K562 (cell line): ENCODE results near the gene GART. TPM values are rescaled to one million over a fixed set of nuclear protein-coding genes. Genes with fewer than 3 reads are reported as not detected.

Source experiments
- CCAR2 ChIP-seq: fragments of 200-400 bp; formaldehyde crosslinking; IDR thresholded peaks from 2 replicates; pipeline ENCODE4 v1.6.1; 2017; ENCODE audit warnings: mild to moderate bottlenecking, low read depth, low read length
- CCNT2 ChIP-seq: IDR thresholded peaks from 2 replicates; pipeline ENCODE4 v1.6.1; 2011; ENCODE audit warnings: borderline replicate concordance, low read depth, mild to moderate bottlenecking, moderate library complexity, mixed read lengths, low read length; ENCODE audit not compliant: insufficient read length; ENCODE audit errors: extremely low read depth
- FOXK1 ChIP-seq: sonication (generic); formaldehyde crosslinking; IDR thresholded peaks from 2 replicates; pipeline ENCODE4 v1.8.0; 2022; ENCODE audit warnings: missing genetic modification reagents, mild to moderate bottlenecking, borderline replicate concordance
- HEY1 ChIP-seq: fragments of 250-450 bp; sonication (Bioruptor Pico); IDR thresholded peaks from 2 replicates; pipeline ENCODE4 v1.5.0; 2020; ENCODE audit warnings: mild to moderate bottlenecking, moderate library complexity, borderline replicate concordance
- NR4A1 ChIP-seq, 2 experiments: fragments of 250-450 bp in 1 of 2; fragments of 450-650 bp in 1 of 2; sonication (Bioruptor Pico) in 1 of 2; IDR thresholded peaks; 2 replicates each; pipeline versions ENCODE4 v1.4.0 to v1.6.1; 2016 to 2020; ENCODE audit warnings: mild to moderate bottlenecking in 2 of 2, missing compliant biosample characterization in 1 of 2, missing genetic modification characterization in 1 of 2, moderate library complexity in 1 of 2
- PHB2 ChIP-seq: fragments of 450-650 bp; IDR thresholded peaks from 2 replicates; pipeline ENCODE4 v1.6.1; 2017; ENCODE audit warnings: low read depth
- PTRF ChIP-seq: fragments of 450-650 bp; IDR thresholded peaks from 2 replicates; pipeline ENCODE4 v1.6.1; 2016; ENCODE audit warnings: mild to moderate bottlenecking, missing genetic modification characterization, missing compliant biosample characterization
- PTTG1 ChIP-seq: fragments of 450-650 bp; IDR thresholded peaks from 2 replicates; pipeline ENCODE4 v1.6.1; 2016; ENCODE audit warnings: low read depth, mild to moderate bottlenecking, missing genetic modification characterization, missing compliant biosample characterization
- PYGO2 ChIP-seq: fragments of 450-650 bp; IDR thresholded peaks from 2 replicates; pipeline ENCODE4 v1.6.1; 2016; ENCODE audit warnings: mild to moderate bottlenecking, missing genetic modification characterization, moderate library complexity, missing compliant biosample characterization
- RAD51 ChIP-seq: fragments of 450-650 bp; IDR thresholded peaks from 2 replicates; pipeline ENCODE4 v1.7.1; 2016; ENCODE audit warnings: low read depth, mild to moderate bottlenecking, borderline replicate concordance
- SMARCA4 ChIP-seq: fragments of 450-650 bp; IDR thresholded peaks from 2 replicates; pipeline ENCODE4 v1.6.1; 2016
- TCFL5 ChIP-seq: fragments of 250-450 bp; sonication (Bioruptor Pico); conservative IDR thresholded peaks from 2 replicates; pipeline ENCODE4 v1.6.1; 2021; ENCODE audit warnings: mild to moderate bottlenecking, moderate library complexity, matching md5 sums
- TRIM24 ChIP-seq, 2 experiments: fragments of 450-650 bp; IDR thresholded peaks; 2 replicates each; pipeline ENCODE4 v1.6.1; 2016
- TSC22D4 ChIP-seq: fragments of 450-650 bp; IDR thresholded peaks from 2 replicates; pipeline ENCODE4 v1.6.1; 2016; ENCODE audit warnings: missing genetic modification characterization, missing biosample characterization, control low read depth
- ZFP36 ChIP-seq: fragments of 150-350 bp; IDR thresholded peaks from 2 replicates; pipeline ENCODE4 v1.6.1; 2018; ENCODE audit warnings: low read length, low read depth; ENCODE audit not compliant: partially characterized antibody
- ZNF197 ChIP-seq: fragments of 200-800 bp; sonication (Bioruptor generic); IDR thresholded peaks from 2 replicates; pipeline ENCODE4 v1.6.1; 2016; ENCODE audit warnings: low read depth, missing genetic modification characterization, missing compliant biosample characterization
- ZNF232 ChIP-seq: sonication (generic); formaldehyde crosslinking; IDR thresholded peaks from 2 replicates; pipeline ENCODE4 v1.8.0; 2022; ENCODE audit warnings: mild to moderate bottlenecking, missing genetic modification reagents
- ZNF79 ChIP-seq: fragments of 250-450 bp; sonication (Bioruptor Pico); IDR thresholded peaks from 2 replicates; pipeline ENCODE4 v1.4.0; 2020; ENCODE audit warnings: low read depth, mild to moderate bottlenecking, moderate library complexity
- ZSCAN29 ChIP-seq: fragments of 450-650 bp; IDR thresholded peaks from 2 replicates; pipeline ENCODE4 v1.6.1; 2017
- polyA plus RNA-seq, 8 experiments: library from polyadenylated mRNA; depleted of rRNA in 4 of 8; stranded (reverse) in 5 of 8; unstranded in 3 of 8; fragments of >200 nt; fragmentation: Nextera tagmentation in 2 of 8; fragmentation: Illumina TruSeq in 1 of 8; extraction: Ambion mirVana in 2 of 8; extraction: Trizol in 1 of 8; gene quantifications; 2 replicates each; pipeline versions ENCODE4 v1.2.1 to v1.2.3, GENCODE V29; 2011 to 2014; ENCODE audit warnings: inconsistent platforms in 1 of 8, missing spikeins in 1 of 8
- total RNA-seq, 7 experiments: library from RNA; depleted of rRNA in 6 of 7; stranded (reverse); fragments of >200 nt in 6 of 7; fragmentation: Illumina TruSeq in 2 of 7; extraction: Trizol in 2 of 7; gene quantifications; 2 replicates each; pipeline versions ENCODE4 v1.2.1 to v1.2.3, GENCODE V29; 2011 to 2021; ENCODE audit warnings: low replicate concordance in 1 of 7
- TF ChIP-seq, protein P1 (sequence below), 2 experiments: fragments of 450-650 bp in 1 of 2; IDR thresholded peaks; 2 replicates each; pipeline ENCODE4 v1.6.1; 2011 to 2017; ENCODE audit warnings: low read depth in 2 of 2, antibody characterized with exemption in 1 of 2, borderline replicate concordance in 1 of 2, low read length in 1 of 2, mild to moderate bottlenecking in 1 of 2, mixed read lengths in 1 of 2; ENCODE audit not compliant: control insufficient read depth in 1 of 2
- TF ChIP-seq, protein P2 (sequence below): fragments of 450-650 bp; IDR thresholded peaks from 2 replicates; pipeline ENCODE4 v1.6.1; 2016; ENCODE audit warnings: antibody characterized with exemption
- TF ChIP-seq, protein P3 (sequence below): sonication (generic); formaldehyde crosslinking; IDR thresholded peaks from 2 replicates; pipeline ENCODE4 v1.8.0; 2022; ENCODE audit warnings: mild to moderate bottlenecking, missing genetic modification reagents

Gene GART
- total and polyA plus RNA-seq, 9 of the 15 experiments (the other 6 are each of a cell fraction or from before 2014, with no cell fraction given) = 141 to 429 (median 349) TPM

DNA sequence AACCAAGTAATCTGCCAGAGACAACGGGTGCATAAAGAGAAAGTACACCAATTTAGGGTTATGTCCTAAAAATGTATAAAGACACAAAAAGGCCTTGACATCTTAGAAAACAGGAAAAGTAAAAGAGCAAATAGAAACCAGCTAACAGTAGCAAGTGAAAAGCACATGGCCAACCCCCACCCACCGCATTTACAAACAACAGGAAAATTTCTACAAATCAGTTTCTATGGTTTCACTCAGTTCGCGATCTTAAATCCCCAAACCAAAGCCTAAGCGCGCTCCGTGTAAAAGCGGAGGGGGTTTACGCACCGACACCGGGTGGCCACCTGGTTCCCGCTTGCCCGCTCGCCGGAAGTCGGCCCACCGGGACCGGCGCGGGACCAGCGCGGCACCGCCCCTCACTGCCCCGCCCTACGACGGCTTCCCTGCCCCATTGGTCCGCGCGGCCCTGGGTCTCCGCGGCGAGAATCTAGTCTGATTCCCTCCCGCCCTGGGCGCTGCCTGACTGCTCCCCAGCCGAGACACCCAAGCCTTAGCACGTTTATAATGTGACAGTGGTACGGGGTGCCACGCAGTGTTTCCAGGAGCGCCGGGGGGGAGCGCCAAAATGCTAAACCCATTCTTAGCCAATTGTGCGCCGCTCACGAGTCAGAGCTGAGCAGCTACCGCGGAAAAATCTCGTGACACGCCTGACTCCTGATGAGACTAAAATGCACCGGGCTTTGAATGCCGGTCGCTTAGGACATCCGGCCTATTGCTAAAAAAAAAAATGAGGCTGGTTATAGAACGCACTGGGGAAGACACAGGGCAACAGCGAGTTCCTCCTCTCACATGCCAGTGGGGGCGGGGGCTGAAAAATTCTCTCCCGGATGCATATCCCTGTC is at the start of gene GART (continued):
- TF ChIP-seq, protein P1, sequence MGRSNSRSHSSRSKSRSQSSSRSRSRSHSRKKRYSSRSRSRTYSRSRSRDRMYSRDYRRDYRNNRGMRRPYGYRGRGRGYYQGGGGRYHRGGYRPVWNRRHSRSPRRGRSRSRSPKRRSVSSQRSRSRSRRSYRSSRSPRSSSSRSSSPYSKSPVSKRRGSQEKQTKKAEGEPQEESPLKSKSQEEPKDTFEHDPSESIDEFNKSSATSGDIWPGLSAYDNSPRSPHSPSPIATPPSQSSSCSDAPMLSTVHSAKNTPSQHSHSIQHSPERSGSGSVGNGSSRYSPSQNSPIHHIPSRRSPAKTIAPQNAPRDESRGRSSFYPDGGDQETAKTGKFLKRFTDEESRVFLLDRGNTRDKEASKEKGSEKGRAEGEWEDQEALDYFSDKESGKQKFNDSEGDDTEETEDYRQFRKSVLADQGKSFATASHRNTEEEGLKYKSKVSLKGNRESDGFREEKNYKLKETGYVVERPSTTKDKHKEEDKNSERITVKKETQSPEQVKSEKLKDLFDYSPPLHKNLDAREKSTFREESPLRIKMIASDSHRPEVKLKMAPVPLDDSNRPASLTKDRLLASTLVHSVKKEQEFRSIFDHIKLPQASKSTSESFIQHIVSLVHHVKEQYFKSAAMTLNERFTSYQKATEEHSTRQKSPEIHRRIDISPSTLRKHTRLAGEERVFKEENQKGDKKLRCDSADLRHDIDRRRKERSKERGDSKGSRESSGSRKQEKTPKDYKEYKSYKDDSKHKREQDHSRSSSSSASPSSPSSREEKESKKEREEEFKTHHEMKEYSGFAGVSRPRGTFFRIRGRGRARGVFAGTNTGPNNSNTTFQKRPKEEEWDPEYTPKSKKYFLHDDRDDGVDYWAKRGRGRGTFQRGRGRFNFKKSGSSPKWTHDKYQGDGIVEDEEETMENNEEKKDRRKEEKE (IDR thresholded peaks at IDR 0.05; ENCODE audit: borderline replicate concordance in 1 of 2, control insufficient read depth in 1 of 2, low read depth in 2 of 2, low read length in 1 of 2) = no peak
- TF ChIP-seq, protein P2, sequence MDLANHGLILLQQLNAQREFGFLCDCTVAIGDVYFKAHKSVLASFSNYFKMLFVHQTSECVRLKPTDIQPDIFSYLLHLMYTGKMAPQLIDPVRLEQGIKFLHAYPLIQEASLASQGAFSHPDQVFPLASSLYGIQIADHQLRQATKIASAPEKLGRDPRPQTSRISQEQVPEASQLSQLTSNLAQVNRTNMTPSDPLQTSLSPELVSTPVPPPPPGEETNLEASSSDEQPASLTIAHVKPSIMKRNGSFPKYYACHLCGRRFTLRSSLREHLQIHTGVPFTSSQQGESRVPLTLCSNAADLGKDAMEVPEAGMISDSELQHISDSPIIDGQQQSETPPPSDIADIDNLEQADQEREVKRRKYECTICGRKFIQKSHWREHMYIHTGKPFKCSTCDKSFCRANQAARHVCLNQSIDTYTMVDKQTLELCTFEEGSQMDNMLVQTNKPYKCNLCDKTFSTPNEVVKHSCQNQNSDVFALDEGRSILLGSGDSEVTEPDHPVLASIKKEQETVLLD = peak; percentile 87
- TF ChIP-seq, protein P3, sequence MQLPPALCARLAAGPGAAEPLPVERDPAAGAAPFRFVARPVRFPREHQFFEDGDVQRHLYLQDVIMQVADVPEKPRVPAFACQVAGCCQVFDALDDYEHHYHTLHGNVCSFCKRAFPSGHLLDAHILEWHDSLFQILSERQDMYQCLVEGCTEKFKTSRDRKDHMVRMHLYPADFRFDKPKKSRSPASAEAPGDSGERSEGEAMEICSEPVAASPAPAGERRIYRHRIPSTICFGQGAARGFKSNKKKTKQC = 0 out of 2 replicates have a peak, but pooled peaks have one; percentile 16
- TF ChIP-seq ZNF232 (no peak), SMARCA4 (0 out of 2 replicates have a peak, but pooled peaks have one; percentile 20), PTRF (no peak), HEY1 (no peak), PYGO2 (tag) (no peak), CCNT2 (peak; percentile 80), ZNF79 (CRISPR knock-in tag) (no peak), FOXK1 (CRISPR knock-in tag) (no peak; the same call in 1 of the 2 replicates), PHB2 (0 out of 2 replicates have a peak, but pooled peaks have one; percentile 4), NR4A1 (CRISPR knock-in tag; IDR thresholded peaks at IDR 0.05) (peak; percentile 8; the same call in 1 of the 2 replicates), NR4A1 (tag; IDR thresholded peaks at IDR 0.05) (no peak; the same call in 1 of the 2 replicates), PTTG1 (tag) (no peak), CCAR2 (no peak), ZSCAN29 (no peak), TCFL5 (no peak), ZNF197 (CRISPR knock-in tag) (peak; percentile 18; the same call in 1 of the 2 replicates), TSC22D4 (tag) (no peak), RAD51 (0 out of 2 replicates have a peak, but pooled peaks have one; percentile 14), ZFP36 (peak; percentile 10), TRIM24 (IDR thresholded peaks at IDR 0.05) (peak; percentile 4 to 10; a peak in 2 of 4 replicates)
